Psoas muscle (tissue), 8 donors: ENCODE data around the gene POLR2C. TPM values are rescaled to one million over a fixed set of nuclear protein-coding genes. Genes with fewer than 3 reads are reported as not detected.
A peak's percentile ranks its signal among the peaks of the same experiment; 100 is the strongest.

Experiments
- ATAC-seq, 4 donors: fragments of 200-7000 bp; cut with Tn5 transposase; one replicate each; pipeline ENCODE4 v1.9.1; 2020; ENCODE audit warnings: moderate library complexity in 3 of 4, mild to moderate bottlenecking in 2 of 4
- DNase-seq, 2 donors: peaks; one replicate each; pipeline ENCODE4 v3.0.0-alpha.2; 2020
- H3K27ac ChIP-seq: fragments of 200-600 bp; one replicate; pipeline ENCODE4 v1.8.0; 2022
- H3K27me3 ChIP-seq, 3 donors: fragments of 200-600 bp in 1 of 3; one replicate each; pipeline versions ENCODE4 v1.6.1 to v1.8.0; 2013 to 2022; ENCODE audit warnings: low read length in 2 of 3, mild to moderate bottlenecking in 2 of 3, moderate library complexity in 1 of 3; ENCODE audit not compliant: insufficient read depth in 3 of 3
- H3K36me3 ChIP-seq, 2 donors: fragments of 200-600 bp in 1 of 2; one replicate each; pipeline versions ENCODE4 v1.6.1 to v1.8.0; 2013 to 2022; ENCODE audit warnings: low read depth in 1 of 2, mild to moderate bottlenecking in 1 of 2, moderate library complexity in 1 of 2; ENCODE audit not compliant: insufficient read depth in 1 of 2
- H3K4me1 ChIP-seq: fragments of 200-600 bp; one replicate; pipeline ENCODE4 v1.8.0; 2022
- H3K4me3 ChIP-seq: fragments of 200-600 bp; one replicate; pipeline ENCODE4 v1.8.0; 2022; ENCODE audit warnings: mild to moderate bottlenecking
- H3K9me3 ChIP-seq: fragments of 200-600 bp; one replicate; pipeline ENCODE4 v1.8.0; 2022
- WGBS, 3 donors: extraction: QIAGEN DNeasy Blood & Tissue Kit; methylation state at CpG; one replicate each; pipeline versions ENCODE4 v1.1.6 to v1.1.7; 2013; 5-methylcytosine and 5-hydroxymethylcytosine counted together
- intact Hi-C, 2 donors: fragments of 100-400 bp; cut with DNase I; formaldehyde crosslinking; loops; one replicate each; pipeline versions ENCODE4 v1.11.0 to v1.14.2; 2022
- polyA plus RNA-seq, 3 donors: library from polyadenylated mRNA; stranded (reverse); fragments of 200-250 nt; gene quantifications; one replicate each; pipeline ENCODE4 v1.2.3, GENCODE V29; 2013
- total RNA-seq, 4 donors: library from RNA; stranded (reverse); fragmentation: NEBNext Ultra II Directional in 2 of 4; extraction: Animal tissue kit (Norgen Biotek cat#: 25700) in 2 of 4; gene quantifications; one replicate each; pipeline versions ENCODE4 v1.2.1 to v1.2.4, GENCODE V29; 2021 to 2023
- TF ChIP-seq, protein P1 (sequence below): fragments of 200-600 bp; IDR thresholded peaks from one replicate; pipeline ENCODE4 v1.8.0; 2022; ENCODE audit warnings: antibody characterized with exemption
- donor health status: healthy with polysubstance abuse.
- donor health status: DM: no; HTN: no; CAD: no; lungs with moderate emphysema.
- donor health status: Bipolar disorder and iron deficiency.
- donor health status: healthy.
- donor health status: DM: yes; HTN: yes; CAD: no.
- donor health status: DM: no; HTN: no; CAD: no.
- donor health status: DM: no; HTN: no; CAD: no.
- donor health status: DM: yes; HTN: yes; CAD: no.

Gene POLR2C
- total and polyA plus RNA-seq, 7 donors, result 45.1 to 97.1 (median 57.0) TPM

DNA sequence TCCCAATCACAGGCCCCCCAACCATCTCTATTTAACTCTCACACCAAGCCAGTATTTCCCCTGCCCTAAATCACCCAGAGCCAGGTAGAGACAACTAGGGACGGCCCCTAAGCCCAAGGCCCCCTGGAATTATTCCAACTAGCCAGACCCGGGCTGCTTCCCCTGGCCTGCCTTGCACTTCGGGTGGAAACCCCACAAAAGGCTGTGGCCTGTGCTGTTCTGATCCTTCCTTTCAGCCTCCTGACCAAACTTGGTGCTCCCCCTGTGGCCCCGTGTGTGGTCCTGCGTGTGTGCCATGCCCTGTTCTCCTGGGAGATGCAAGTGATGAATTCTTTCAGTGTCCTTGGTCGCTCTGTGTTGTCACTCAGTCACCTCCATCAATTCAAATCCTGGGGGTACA is 43.0 kb upstream of the POLR2C start:
- H3K9me3 ChIP-seq, result no peaks in the 10 kb centered on the region
- H3K4me3 ChIP-seq, result no peak overlapping the region
- H3K36me3 ChIP-seq, result no peaks in the 10 kb centered on the region
- H3K27me3 ChIP-seq, result no peaks in the 10 kb centered on the region
- TF ChIP-seq, protein P1, sequence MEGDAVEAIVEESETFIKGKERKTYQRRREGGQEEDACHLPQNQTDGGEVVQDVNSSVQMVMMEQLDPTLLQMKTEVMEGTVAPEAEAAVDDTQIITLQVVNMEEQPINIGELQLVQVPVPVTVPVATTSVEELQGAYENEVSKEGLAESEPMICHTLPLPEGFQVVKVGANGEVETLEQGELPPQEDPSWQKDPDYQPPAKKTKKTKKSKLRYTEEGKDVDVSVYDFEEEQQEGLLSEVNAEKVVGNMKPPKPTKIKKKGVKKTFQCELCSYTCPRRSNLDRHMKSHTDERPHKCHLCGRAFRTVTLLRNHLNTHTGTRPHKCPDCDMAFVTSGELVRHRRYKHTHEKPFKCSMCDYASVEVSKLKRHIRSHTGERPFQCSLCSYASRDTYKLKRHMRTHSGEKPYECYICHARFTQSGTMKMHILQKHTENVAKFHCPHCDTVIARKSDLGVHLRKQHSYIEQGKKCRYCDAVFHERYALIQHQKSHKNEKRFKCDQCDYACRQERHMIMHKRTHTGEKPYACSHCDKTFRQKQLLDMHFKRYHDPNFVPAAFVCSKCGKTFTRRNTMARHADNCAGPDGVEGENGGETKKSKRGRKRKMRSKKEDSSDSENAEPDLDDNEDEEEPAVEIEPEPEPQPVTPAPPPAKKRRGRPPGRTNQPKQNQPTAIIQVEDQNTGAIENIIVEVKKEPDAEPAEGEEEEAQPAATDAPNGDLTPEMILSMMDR, result no peak
- H3K27ac ChIP-seq, result no peak overlapping the region
- ATAC-seq (no peak), DNase-seq (no peak)
- WGBS, 3 donors, result 65 to 74% (median 68%) methylated on average over 6 of the region's 6 CpGs
- H3K4me1 ChIP-seq, result peaks cover 15% of the 10 kb centered on the region
- intact Hi-C loops, result loop anchor here (2.0 to 10.0 kb wide), 3 partner anchors 98 to 335 kb away; no protein-coding TSS in a partner anchor

DNA sequence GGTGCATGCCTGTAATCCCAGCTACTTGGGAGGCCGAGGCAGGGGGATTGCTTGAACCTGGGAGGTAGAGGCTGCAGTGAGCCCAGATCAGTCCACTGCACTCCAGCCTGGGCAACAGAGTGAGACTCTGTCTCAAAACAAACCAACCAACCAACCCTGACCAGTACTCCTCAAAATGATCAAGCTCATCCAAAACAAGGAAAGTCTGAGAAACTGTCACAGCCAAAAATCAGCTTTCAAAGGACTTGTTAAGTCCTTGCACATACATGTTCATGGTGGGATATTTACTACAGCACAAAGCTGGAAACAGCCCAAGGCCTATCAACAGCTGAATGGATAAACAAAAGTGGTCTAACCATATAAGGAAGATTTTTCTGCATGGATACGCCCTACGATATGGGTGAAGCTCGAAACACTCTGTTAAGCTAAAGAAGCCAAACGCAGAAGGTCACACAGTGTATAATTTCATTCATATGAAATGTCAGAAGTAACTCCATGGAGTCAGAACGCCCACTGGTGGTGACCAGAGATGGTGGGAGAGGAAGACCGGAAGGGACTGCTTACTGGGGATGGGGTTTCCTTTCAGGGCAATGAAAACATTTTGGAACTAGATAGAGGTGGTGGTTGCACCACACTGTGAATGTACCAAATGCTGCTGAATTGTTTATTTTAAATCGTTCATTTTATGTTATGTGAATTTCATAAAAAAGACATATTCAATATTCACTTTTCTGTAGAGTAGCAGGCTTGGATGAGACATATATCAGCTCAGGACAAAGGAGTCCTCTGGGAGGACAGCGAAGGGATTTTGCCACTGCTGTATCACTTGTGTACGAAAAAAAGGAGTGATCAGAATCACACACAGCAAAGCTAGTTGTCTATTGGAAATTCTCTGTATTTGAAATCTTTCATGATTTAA is 40.2 kb upstream of the POLR2C start:
- Histone ChIP-seq H3K27me3 (no peaks in the 10 kb centered on the region), H3K9me3 (no peaks in the 10 kb centered on the region), H3K27ac (no peak overlapping the region), H3K4me3 (no peak overlapping the region), H3K36me3 (peaks cover 0 to 9% of the 10 kb centered on the region in 2 donors), H3K4me1 (peaks cover 14% of the 10 kb centered on the region)
- peak in 2 of 4 donors; percentile 46 to 52 for ATAC-seq
- intact Hi-C loops, result no loop called here
- 42 to 51% (median 44%) methylated on average over 10 of the region's 10 CpGs for WGBS, 3 donors
- TF ChIP-seq, protein P1, result peak; percentile 48
- no peak for DNase-seq

DNA sequence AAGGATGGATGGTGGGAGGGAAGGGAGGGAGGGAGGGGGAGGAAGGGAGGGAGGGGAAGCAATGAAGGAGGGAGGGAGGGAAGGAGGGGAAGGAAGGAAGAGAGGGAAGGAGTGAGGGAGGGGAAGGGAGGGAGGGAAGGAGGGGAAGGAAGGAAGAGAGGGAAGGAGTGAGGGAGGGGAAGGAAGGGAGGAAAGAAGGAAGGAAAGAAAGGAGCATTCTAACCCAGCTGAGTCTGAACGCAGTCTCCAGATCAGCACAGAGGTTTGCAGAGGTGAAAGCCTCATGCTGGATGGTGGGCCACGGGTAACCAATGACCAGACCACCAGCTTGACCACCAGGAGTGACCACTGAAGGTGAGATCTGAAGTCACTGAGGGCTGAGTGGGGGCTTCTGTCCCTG is 39.3 kb upstream of the POLR2C start:
- ATAC-seq (no peak), DNase-seq (no peak)
- TF ChIP-seq, protein P1, result no peak
- Histone ChIP-seq H3K27me3 (no peaks in the 10 kb centered on the region), H3K4me1 (peaks cover 12% of the 10 kb centered on the region), H3K27ac (no peak overlapping the region), H3K4me3 (no peak overlapping the region), H3K36me3 (peaks cover 0 to 18% of the 10 kb centered on the region in 2 donors), H3K9me3 (no peaks in the 10 kb centered on the region)
- intact Hi-C loops, result no loop called here
- 83 to 91% (median 90%) methylated on average over 2 of the region's 2 CpGs for WGBS, 3 donors

DNA sequence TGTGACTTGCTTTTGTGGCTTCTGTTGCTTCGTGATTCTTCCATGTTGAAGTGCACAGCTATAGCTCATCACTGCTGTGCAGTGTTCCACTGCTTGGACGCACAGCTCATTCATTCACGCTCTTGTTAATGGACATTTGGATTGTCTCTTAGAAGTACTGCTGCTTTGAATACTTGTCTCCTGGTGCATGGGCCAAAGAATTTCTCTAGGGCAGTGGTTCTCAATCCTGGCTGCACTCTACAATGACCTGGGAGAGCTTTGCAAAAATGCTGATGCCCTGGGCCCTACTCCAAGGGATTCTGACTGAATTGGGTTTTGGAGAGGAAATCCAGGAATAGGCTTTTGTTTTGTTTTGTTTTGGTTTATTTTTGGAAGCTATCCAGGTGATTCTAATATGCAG is 37.9 kb upstream of the POLR2C start:
- no peak overlapping the region for H3K27ac ChIP-seq
- no peak overlapping the region for H3K4me3 ChIP-seq
- ATAC-seq, result no peak
- TF ChIP-seq, protein P1, result no peak
- no peak for DNase-seq
- intact Hi-C loops, result no loop called here
- H3K4me1 ChIP-seq, result peaks cover 8% of the 10 kb centered on the region
- 20 to 32% (median 32%) methylated on average over 3 of the region's 3 CpGs for WGBS, 3 donors
- H3K36me3 ChIP-seq, result peaks cover 0 to 30% of the 10 kb centered on the region in 2 donors
- H3K9me3 ChIP-seq, result no peaks in the 10 kb centered on the region
- H3K27me3 ChIP-seq, result no peaks in the 10 kb centered on the region
